Measurements from ENCODE around the gene DNPH1.
A peak's percentile ranks its signal among the peaks of the same experiment; 100 is the strongest.

The DNPH1 gene

DNA sequence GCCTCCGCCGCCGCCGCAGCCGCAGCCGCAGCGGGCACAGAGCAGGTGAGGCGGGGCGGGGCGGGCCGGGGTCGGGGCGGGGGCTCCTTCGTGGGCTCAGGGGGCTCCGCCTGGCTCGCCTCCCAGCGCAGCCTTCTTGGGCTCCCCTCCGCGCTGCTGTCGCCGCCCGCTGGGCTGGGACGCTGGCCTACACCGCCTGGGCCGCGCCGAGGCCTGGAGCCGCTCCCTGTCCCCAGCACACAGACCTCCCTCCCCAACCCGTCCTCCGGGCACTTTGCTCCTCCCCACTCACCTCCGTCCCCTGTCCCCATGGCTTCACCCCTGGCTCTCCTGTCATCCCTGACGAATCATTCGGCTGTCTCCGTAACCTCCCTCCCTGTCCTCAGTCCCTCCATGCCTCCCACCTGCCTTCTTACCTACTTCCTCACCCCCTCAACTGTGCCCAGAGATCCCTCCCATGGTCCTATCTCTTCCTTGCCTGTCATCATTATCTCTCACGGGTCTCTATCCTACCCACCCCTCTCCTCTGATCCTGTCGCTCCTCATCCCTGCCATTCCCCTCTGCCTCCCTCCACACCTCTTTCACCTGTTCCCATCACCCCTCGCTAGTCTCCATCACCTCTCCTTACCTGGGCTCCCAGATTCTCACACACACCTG, 14.5 kb upstream of the DNPH1 start:
- no peak for DNase-seq

DNA sequence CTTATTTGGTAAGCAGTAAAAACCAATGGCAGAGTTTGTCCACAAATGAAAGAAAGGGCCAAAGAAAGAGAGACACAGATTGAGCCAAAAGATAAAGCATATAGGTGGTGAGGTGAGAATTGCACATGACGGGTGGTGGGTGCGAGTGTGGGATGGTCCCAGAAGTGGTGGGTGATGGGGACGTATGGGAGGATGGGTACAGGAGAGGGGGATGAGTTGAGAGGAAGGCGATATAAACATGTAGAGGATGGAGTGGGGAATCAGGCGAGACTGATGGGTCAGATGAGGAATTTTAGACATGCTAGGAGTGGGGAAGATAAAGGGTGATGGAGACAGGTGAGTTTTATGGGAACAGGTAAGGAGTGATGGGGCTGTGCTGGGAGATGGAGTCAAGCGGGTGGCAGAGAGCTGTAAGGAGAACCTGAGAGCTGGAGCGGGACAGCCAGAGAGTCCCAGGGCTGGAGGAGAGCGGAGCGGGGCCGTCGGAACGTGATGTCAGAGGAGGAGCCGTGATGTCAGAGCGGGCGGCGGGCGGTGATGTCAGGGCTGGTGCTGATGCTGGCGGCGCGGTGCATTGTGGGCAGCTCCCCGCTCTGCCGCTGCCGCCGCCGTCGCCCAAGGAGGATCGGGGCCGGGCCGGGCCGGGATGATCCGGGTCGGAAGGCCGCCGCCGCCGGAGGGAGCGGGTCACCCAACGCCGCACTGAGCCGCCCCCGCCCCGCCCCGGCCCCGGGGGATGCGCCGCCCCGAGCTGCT, 13.8 kb upstream of the DNPH1 start, which contains the start of gene TTBK1:
TSS of gene TTBK1 (plus strand) at position 574 of the 756 bp plus-strand sequence. CDS start 3,180 bp downstream, outside the sequence.
- DNase-seq = no peak

DNA sequence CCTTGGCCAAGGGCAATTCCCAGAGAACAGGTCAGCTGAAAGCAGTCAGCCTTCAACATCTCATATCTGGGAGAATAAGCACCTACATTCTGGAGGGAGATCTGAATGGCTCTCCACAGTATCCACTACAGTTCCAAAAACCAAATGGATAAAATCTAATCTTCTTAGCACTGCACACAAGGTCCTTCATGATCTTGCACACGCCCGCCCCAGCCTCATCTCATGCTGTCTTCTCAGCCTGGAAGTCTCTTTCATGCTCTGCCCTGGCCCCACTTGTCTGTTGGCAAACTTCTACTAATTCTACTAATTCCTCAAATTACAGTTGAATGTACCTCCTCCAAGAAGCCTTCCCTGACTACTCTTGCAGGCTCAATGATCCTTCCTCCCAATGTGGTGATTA, 12.2 kb upstream of the DNPH1 start:
- DNase-seq = no peak

DNA sequence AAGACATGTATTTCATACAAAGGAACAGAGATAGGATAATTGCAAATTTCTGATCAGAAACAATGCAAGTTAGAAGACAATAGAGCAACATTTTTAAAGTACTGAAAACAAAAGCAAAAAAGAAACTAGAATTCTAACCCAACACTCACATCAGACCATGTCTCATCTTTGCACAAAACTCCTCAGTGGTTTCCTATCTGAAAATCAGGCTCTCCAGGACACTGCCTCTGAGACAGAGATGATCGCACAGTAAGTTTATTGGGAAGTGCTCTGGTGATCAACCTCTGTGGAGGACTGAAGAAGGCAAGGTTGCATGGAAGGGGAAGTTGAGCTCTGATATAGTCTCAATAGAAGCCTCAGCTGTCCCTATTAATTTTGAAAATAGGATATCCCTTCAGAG, 11.7 kb upstream of the DNPH1 start:
- DNase-seq = no peak

DNA sequence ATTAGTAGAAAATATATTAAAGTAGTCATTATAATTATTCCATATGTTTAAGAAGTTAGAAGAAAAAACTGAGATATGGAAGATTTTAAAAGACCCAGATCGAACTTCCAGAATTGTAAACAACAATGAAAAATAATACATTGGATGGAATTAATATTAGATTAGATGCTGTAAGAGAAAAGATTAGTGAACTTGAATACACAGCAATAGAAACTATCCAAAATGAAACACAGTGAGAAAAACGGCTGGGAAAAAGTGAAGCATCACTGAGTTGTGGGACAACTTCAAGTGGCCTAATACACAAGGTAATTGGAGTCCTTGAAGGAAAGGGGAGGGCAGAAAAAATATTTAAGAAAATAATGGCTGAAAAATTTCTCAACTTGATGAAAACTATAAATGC, 9.8 kb upstream of the DNPH1 start:
- no peak for DNase-seq

DNA sequence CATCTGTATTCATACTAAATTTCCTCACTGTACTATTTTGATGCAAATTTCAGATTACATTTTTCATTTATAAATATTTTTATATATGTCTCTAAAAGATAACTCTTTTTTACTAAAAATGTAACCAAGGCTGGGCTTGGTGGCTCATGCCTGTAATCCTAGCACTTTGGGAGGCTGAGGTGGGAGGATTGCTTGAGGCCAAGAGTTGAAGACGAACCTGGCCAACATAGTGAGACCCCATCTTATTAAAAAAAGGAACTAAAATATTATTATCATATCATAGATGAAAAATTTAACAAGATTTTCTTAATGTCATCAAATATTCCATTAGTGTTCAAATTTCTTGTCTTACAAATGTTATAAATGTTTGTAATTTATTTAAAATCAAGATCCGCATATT, 6.6 kb upstream of the DNPH1 start:
- DNase-seq = no peak

DNA sequence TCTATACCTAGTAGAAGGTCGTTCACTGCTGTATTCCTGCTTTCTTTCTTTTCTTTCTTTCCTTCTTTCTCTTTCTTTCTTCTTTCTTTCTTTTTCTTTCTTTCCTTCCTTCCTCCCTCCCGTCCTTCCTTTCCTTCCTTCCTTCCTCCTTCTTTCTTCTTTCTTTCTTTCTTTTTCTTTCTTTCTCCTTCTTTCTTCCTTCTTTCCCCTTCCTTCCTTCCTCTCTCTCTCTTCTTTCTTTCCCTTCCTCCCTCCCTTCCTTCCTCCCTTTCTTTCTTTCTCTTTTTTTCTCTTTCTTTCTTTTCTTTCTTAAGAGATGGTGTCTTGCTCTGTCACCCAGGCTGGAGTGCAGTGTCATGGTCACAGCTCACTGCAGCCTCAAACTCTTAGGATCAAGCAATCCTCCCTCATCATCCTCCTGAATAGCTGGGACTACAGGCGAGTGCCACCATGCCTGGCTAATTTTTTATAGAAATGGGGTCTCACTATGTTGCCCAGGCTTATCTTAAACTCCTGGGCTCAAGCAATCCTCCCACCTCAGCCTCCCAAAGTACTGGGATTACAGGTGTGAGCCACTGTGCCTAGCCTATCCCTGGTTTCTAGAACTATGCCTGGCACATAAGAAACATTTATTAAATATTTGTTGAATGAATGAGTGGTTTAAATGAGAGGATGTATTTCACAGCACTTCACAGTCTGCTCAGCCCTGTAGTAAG, 2.6 kb upstream of the DNPH1 start:
- DNase-seq = no peak

DNA sequence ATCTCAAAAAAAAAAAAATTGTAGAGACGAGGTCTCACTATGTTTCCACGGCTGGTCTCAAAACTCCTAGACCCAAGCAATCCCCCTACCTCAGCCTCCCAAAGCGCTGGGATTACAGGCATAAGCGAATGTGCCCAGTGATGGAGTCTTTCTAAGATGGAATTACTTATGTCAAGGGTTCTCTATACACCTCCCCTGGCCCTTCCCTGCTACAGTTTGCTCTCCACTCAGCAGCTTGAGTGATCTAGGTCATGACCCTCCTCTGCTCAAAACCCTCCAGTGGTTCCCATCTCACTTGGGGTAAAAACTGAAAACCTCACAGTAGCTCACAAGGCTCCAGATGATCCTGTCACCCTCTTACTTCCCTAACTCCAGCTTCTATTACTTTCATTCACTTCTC, 1.8 kb upstream of the DNPH1 start:
- DNase-seq = no peak

DNA sequence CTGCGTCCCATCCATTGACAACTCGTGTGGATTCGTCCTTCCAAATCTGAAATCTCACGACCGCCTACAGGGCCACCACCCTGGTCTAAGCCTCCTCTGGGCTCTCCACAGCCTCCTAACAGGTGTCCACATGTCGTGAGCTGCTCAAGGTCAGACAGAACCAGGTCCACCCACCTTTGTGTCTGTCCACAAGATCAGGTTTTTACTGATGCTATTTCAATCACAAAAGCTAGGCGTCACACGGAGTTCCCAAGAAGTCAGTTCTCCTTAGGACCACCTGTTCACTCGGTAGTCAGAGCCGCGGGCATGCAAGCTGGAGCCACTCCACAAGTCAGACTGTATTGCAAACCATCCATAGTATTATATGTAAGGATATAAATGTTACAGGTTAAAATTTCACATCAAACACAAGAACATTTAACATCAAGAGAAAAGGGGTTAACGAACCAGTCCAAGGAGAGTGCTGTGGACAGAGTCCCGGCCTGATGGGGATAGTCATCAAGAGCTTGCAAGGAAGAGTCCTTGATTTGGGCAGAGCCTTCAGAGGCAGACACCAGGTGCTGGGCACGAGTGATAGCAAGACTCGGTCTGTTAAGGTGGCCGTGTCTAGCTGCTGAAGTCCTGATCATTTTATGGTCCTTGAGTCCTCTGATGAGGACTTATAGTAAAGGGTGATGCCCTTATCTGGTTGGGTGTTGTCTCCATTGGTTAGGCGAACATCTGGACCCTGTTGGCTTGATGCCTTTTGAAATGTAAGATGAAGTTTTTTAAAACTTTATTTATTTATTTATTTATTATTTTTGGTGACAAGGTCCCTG, 731 bp upstream of the DNPH1 start:
- DNase-seq = no peak

DNA sequence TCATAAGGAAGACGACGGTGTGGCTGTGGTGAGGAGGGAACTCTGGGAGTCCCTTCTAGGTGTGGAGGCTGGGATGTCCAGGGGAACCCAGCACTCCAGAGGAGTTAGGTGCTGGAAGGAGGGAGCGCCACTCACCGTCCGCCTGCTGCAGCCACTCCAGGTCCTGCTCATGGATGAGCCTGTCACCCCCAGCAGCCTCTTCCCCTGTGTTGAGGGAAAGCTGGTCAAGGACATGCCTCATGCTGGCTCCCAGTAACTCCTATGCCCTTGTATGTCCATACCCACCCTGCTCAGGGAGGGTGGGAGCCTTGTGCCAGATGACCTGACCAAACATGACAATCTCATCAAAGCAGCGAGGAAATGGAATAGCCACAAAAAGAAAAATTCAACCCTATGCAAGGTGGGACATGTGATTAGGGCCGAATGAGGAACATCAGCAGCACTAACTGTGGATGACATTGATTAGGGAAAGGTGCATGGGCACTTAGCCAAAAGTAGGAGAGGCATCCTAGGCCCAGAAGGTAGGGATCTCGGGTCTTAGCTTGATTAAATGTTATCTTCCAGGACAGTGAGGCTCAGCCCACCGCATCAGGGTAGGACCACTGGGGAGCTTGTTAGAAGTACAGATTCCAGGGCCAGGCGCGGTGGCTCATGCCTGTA, 3.0 kb downstream of the DNPH1 start:
- DNase-seq = no peak

DNA sequence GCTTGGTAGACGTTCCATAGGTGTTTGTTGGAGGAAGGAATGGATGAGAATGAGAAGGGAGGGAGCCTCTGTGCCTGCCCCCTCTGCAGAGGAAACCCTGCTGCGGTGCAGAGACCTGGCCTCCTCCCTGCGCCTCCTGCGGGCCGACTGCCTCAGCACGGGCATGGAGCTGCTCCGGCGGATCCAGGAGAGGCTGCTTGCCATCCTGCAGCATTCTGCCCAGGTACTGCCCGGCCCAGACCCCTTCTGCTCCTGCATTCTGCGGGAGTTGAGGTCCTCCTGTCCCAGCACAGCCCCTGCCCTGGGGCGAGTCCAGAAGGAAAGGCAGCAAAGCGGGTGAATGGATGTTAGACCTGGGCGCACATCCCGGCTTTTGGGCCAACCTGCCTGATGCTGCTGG, 6.1 kb downstream of the DNPH1 start:
- no peak for DNase-seq

DNA sequence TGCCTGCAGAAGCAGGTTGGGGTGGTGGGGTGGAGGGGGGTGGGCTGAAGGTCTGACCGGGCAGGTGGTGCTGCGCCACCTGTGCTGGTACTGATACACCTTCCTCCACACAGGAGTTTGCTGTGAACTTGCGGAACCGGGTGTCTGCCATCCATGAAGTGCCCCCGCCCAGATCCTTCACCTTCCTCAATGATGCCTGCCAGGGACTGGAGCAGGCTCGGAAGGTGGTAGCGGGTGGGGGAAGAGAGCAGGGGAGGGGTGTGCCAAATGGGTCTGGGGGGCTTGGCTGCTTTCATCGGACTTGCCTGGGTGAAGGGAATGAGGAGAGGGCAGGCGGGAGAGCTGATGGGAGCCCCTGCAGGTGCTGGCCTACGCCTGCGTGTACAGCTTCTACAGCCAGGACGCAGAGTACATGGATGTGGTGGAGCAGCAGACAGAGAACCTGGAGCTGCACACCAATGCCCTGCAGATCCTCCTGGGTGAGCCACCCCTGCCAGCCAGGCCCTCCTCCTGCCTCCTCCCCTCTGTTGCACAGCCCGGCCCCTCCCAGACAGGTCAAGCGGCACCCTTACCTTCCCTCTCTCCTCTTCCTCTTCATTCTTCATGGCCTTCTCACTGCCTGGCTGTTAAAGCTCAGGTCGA, 6.7 kb downstream of the DNPH1 start:
- no peak for DNase-seq

DNA sequence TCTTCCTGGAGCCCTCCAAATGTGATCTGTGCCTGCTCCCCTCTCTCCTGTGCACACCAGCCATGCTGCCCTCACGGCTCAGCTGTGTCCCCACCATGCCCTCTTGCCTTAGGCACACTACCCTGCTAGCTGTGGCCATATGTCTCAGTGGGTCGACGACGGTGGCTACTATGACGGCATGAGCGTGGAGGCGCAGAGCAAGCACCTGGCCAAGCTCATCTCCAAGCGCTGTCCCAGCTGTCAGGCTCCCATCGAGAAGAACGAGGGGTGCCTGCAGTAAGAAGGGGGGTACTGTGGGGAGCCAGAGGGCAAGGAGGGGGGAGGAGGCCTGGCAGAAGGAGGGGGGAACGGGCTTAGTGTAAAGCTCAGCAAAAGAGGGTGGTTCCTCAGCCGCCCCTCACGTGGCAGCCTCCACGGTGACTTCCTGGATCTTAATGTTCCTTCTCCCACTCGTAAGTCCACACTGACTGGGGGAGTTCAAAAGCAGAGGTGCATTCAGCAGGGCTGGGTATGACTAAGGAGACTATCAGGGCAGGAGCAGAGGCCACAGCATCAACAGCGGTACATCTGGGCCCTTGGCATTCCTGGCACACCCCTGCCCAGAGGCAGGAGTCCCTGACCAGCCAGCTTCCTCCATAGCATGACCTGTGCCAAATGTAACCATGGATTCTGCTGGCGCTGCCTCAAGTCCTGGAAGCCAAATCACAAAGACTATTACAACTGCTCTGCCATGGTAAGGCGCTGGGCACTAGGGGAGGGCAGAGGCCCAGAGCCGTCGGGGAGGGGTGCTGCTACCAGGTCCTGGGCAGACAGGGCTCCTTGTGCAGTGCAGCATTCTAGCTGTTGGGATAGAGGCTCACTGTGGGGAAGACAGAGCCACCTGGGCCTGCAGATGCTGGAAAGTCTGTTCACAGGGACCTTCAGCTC, 8.0 kb downstream of the DNPH1 start:
- DNase-seq = peak in 1 of 2 experiments; percentile 25

DNA sequence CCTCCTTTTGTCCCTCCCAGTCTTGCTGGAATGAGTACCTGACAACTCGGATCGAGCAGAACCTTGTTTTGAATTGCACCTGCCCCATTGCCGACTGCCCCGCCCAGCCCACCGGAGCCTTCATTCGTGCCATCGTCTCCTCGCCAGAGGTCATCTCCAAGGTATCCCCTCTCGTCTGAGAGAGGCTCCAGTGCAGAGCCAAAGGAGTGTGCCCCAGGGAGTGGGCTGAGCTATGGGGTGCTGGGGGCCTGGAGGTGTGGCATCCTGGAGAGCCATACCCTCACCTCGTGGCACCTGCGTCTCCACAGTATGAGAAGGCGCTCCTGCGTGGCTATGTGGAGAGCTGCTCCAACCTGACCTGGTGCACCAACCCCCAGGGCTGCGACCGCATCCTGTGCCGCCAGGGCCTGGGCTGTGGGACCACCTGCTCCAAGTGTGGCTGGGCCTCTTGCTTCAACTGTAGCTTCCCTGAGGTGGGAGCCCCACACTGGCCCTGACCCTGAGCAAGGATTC, 8.8 kb downstream of the DNPH1 start:
- no peak for DNase-seq

DNA sequence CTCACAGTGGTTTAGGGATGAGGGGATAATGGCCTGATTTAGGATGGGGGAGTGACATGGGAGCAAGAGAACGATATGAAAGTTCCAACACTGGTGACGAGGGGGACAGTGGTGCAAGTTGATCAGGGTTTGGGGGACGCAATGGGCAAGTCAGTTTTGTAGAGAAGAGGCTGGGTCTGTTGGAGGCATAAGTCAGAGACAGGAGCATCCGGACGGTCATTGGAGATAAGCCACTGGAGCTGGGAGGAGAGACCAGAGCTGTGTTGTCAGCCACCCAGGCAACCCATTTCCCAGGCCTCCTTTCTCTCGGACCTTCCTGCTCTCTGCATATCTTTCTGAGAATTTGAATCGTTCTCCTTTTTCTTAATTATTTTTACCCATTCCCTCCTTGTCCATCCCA, 9.5 kb downstream of the DNPH1 start:
- no peak for DNase-seq

DNA sequence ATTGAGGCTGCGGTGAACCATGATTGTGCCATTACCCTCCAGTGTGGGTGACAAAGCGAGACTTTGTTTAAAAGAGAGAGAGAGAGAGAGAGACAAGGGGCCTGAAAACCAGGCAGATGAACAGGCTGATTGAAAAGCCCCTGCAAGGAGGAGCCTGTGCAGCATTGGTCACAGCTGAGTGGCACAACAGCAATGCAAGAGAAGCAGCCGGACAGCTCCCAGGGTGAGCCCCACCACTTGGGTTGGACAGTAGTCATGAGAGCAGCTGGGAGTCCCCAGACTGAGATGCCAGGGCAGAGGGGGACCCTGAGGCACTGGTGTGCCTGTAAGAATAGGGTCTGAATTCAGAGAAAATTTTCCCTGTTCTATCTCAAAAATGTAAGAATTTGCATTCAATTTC, 10.2 kb downstream of the DNPH1 start:
- no peak for DNase-seq

DNA sequence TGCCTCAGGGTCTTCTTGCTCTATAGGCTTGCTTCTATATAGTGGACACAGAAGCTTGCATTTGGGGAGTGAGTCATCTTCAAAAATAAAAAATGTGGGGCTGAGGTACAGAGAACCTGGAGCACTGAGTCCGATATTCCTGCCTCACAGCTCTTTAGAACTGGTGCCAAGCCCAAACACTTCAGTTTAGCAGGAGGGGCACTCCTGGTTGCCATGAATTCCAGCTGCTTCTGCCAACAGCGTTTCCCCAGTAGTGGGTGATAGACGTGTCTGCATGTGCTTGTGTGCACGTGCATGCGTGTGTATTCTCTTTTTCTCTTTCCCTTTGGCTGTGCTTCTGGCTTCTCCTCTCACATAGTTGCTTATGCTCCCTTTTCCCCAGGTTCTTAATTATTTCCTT, 11.9 kb downstream of the DNPH1 start:
- no peak for DNase-seq

DNA sequence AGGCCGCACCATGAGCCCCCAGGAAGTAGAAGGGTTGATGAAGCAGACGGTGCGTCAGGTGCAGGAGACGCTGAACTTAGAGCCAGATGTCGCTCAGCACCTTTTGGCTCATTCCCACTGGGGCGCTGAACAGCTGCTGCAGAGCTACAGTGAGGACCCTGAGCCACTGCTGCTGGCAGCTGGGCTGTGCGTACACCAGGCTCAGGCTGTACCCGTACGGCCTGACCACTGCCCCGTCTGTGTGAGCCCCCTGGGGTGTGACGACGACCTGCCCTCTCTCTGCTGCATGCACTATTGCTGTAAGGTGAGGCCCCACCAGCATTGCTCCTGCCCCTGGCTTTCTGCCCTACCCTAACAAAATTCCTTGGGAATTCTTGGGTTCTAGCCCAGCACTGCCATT, 13.1 kb downstream of the DNPH1 start:
- peak; percentile 63 to 86 for DNase-seq

DNA sequence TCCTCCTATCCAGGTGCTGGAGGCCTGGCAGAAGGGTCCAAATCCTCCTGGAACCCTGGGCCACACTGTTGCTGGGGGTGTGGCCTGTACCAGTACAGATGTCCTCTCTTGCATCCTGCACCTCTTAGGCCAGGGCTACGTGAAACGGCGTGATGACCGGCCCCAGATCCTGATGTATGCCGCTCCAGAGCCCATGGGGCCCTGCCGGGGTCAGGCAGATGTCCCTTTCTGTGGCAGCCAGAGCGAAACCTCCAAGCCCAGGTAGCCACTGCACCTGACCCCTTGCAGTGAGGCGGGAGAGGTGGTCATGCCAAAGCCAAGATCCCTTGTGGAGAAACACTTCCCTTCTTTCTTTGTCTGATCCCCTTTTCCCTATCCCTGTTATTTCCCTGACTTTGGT, 14.2 kb downstream of the DNPH1 start:
- no peak for DNase-seq

DNA sequence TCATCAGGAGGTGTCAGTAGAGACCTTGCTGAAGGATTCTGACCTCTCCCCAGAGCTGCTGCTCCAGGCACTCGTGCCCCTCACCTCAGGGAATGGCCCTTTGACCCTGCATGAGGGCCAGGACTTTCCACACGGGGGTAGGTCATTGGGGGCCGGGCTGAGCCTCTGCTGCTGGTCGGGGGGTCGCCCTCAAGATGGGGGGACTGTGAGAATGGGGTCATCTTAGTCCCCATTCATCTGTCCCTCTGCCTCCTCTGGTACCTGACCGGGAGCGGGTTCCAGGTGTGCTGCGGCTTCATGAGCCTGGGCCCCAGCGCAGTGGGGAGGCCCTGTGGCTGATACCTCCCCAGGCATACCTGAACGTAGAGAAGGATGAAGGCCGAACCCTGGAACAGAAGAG, 15.8 kb downstream of the DNPH1 start:
- no peak for DNase-seq

DNA sequence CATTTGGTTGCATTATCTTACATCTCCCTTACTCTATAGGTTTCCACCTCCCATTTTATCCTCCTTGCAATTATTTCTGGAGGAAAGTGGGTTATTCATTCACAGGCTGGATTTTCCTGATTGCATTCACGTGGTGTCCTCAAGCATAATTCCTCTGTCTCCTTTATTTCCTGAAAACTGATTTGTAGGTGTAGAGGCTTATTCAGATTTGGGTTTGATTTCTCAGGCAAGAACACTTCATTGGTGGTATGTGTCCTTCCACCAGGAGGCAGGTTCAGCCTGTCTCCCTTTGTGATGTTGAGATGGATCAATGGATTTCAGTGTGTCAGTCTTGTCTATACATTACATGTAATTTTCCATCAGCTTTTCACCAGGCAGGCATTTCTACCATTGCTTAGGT, 17.3 kb downstream of the DNPH1 start:
- DNase-seq = no peak
